NB4 (cell line): ENCODE results near the gene CALML6.

Source experiments
- DNase-seq: peaks from one replicate; pipeline ENCODE4 v3.0.0; 2010; ENCODE audit warnings: low read depth
- H3K4me3 ChIP-seq: one replicate; pipeline ENCODE4 v1.5.1; 2011; ENCODE audit warnings: mild to moderate bottlenecking, low read depth, low read length, moderate library complexity
- CTCF ChIP-seq: IDR thresholded peaks from one replicate; pipeline ENCODE4 v1.5.1; 2012; ENCODE audit warnings: low read depth, low read length
- MAX ChIP-seq: IDR thresholded peaks from 2 replicates; pipeline ENCODE4 v1.6.1; 2011; ENCODE audit warnings: low read depth, low read length
- MYC ChIP-seq: IDR thresholded peaks from 2 replicates; pipeline ENCODE4 v1.6.1; 2011; ENCODE audit warnings: low read depth, low read length
- POLR2A ChIP-seq: IDR thresholded peaks from 2 replicates; pipeline ENCODE4 v1.6.1; 2011; ENCODE audit warnings: mild to moderate bottlenecking; ENCODE audit not compliant: insufficient read length; ENCODE audit errors: extremely low read depth

CALML6 gene

GRCh38 chr1:1875932-1876331 is 39.1 kb upstream of the CALML6 start:
- no peak for DNase-seq
- no peak for TF ChIP-seq MAX
- no peak for TF ChIP-seq POLR2A
- no peak for TF ChIP-seq MYC
- TF ChIP-seq CTCF: no peak
- H3K4me3 ChIP-seq: no peak overlapping the region

GRCh38 chr1:1876335-1876930 is 38.6 kb upstream of the CALML6 start:
- no peak overlapping the region for H3K4me3 ChIP-seq
- TF ChIP-seq MAX (no peak), MYC (no peak), CTCF (no peak), POLR2A (no peak)
- no peak for DNase-seq

- DNase-seq: no peak
Observed at GRCh38 chr1:1877865-1878436, 37.1 kb upstream of the CALML6 start.

GRCh38 chr1:1879942-1880341 is 35.1 kb upstream of the CALML6 start:
- no peak overlapping the region for H3K4me3 ChIP-seq
- DNase-seq: no peak
- TF ChIP-seq MAX (no peak), MYC (no peak), CTCF (no peak), POLR2A (no peak)

More at GRCh38 chr1:1877865-1878436, 37.1 kb upstream of the CALML6 start:
- TF ChIP-seq CTCF (no peak), MYC (no peak), MAX (no peak)
- no peak overlapping the region for H3K4me3 ChIP-seq

GRCh38 chr1:1880617-1881312 is 34.3 kb upstream of the CALML6 start:
- no peak for DNase-seq
- TF ChIP-seq CTCF (no peak), POLR2A (no peak), MAX (no peak), MYC (no peak)
- no peak overlapping the region for H3K4me3 ChIP-seq
